A673 (cell line): Measurements from ENCODE around the gene LRRC42.

Experiments
- CTCF ChIP-seq: fragments of 300-800, 200-600 bp; sonication (generic); conservative IDR thresholded peaks from 2 replicates; pipeline ENCODE4 v1.5.1; 2017; ENCODE audit warnings: low read depth, mild to moderate bottlenecking, antibody characterized with exemption, low read length, moderate library complexity, mixed read lengths
- EZH2 ChIP-seq: fragments of 200-600 bp; sonication (generic); IDR thresholded peaks from 2 replicates; pipeline ENCODE4 v1.6.1; 2017; ENCODE audit warnings: borderline replicate concordance, low read depth, mild to moderate bottlenecking, mixed read lengths, antibody characterized with exemption, low read length; ENCODE audit not compliant: poor library complexity, severe bottlenecking

GRCh38 chr1:53943090-53943489 lies 3.1 kb upstream of the LRRC42 start:
- TF ChIP-seq CTCF = no peak
- TF ChIP-seq EZH2 = no peak
